Subcutaneous abdominal adipose tissue (tissue), 5 donors: ENCODE data around the gene HECTD4.

Experiments used
- H3K27ac ChIP-seq: one replicate; pipeline ENCODE4 v1.7.0; 2013; ENCODE audit warnings: low read depth, mild to moderate bottlenecking, inconsistent platforms, low read length, moderate library complexity
- H3K27me3 ChIP-seq, 5 donors: one replicate each; pipeline ENCODE4 v1.7.0; 2013; ENCODE audit warnings: low read length in 5 of 5, inconsistent platforms in 1 of 5; ENCODE audit not compliant: control insufficient read depth in 5 of 5, insufficient read depth in 4 of 5
- H3K36me3 ChIP-seq, 5 donors: one replicate each; pipeline ENCODE4 v1.7.0; 2013; ENCODE audit warnings: low read length in 5 of 5; ENCODE audit not compliant: control insufficient read depth in 5 of 5, insufficient read depth in 5 of 5
- H3K4me1 ChIP-seq, 5 donors: one replicate each; pipeline ENCODE4 v1.7.0; 2013; ENCODE audit warnings: low read length in 5 of 5, mild to moderate bottlenecking in 3 of 5, moderate library complexity in 1 of 5; ENCODE audit not compliant: control insufficient read depth in 5 of 5, insufficient read depth in 5 of 5
- H3K4me3 ChIP-seq, 5 donors: one replicate each; pipeline ENCODE4 v1.7.0; 2013; ENCODE audit warnings: low read length in 5 of 5, low read depth in 1 of 5
- H3K9ac ChIP-seq, 5 donors: one replicate each; pipeline ENCODE4 v1.7.0; 2013; ENCODE audit warnings: low read length in 5 of 5, mild to moderate bottlenecking in 4 of 5, moderate library complexity in 3 of 5
- H3K9me3 ChIP-seq, 5 donors: one replicate each; pipeline ENCODE4 v1.7.0; 2013; ENCODE audit warnings: low read length in 5 of 5; ENCODE audit not compliant: control insufficient read depth in 5 of 5
- donor health status: healthy.
- donor health status: healthy.
- donor health status: healthy.
- donor health status: healthy.
- donor health status: healthy.

Gene HECTD4

DNA sequence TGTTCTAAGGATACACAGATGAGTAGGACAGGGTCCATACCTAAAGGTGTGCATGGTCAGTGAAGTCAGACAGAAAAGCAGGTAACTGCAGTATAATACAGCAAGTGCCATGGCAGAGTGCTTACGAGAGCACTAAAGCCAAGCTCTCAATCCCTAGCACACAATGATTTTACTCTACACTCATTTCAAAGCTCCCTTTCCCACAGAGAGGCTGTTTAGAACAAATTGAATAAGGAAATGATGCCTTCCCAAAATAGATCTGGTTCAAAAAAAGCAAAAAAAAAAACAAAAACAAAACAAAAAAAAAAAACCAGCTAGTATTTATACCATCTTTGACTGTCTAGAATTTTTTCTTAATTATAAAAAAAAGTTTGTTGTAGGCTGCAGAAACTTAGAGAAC is 74.1 kb downstream of the HECTD4 start:
- H3K27ac ChIP-seq = no peak overlapping the region
- no peaks in the 10 kb centered on the region for H3K9me3 ChIP-seq
- peaks cover 0 to 7% (median 2%) of the 10 kb centered on the region in 5 donors for H3K4me1 ChIP-seq
- peaks cover 14 to 45% (median 32%) of the 10 kb centered on the region in 5 donors for H3K36me3 ChIP-seq
- no peaks in the 10 kb centered on the region for H3K27me3 ChIP-seq
- H3K9ac ChIP-seq = no peak overlapping the region
- H3K4me3 ChIP-seq = no peak overlapping the region

GRCh38 chr12:112307317-112308011 is 74.8 kb downstream of the HECTD4 start:
- Histone ChIP-seq H3K4me1 (peaks cover 0 to 7% (median 2%) of the 10 kb centered on the region in 5 donors), H3K9ac (no peak overlapping the region), H3K36me3 (peaks cover 14 to 42% (median 27%) of the 10 kb centered on the region in 5 donors)

GRCh38 chr12:112305951-112306350 is 76.3 kb downstream of the HECTD4 start:
- Histone ChIP-seq H3K4me3 (no peak overlapping the region), H3K27ac (no peak overlapping the region), H3K9me3 (no peaks in the 10 kb centered on the region), H3K4me1 (peaks cover 0 to 7% (median 2%) of the 10 kb centered on the region in 5 donors), H3K36me3 (peaks cover 23 to 40% (median 26%) of the 10 kb centered on the region in 5 donors), H3K9ac (no peak overlapping the region), H3K27me3 (no peaks in the 10 kb centered on the region)

More at GRCh38 chr12:112307317-112308011, 74.8 kb downstream of the HECTD4 start:
- H3K9me3 ChIP-seq = no peaks in the 10 kb centered on the region
- H3K27ac ChIP-seq = no peak overlapping the region
- H3K27me3 ChIP-seq = no peaks in the 10 kb centered on the region
- no peak overlapping the region for H3K4me3 ChIP-seq

DNA sequence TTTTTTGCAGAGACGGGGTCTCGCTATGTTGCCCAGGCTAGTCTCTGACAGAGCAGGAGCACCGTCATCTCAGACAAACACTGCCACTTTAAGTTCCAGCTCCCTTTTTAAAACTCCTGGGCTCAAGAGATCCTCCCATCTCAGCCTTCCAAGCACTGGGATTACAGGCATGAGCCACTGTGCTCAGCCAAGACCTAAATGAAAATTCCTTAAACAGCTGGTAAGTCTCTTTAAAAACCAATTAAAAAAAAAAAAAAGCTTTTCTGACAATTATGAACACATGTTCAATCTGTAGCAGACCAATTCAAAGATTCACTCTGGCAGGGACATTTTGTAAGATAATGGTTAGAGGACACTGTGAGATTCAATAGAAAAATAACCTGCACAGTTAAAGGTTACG is 77.8 kb downstream of the HECTD4 start:
- H3K36me3 ChIP-seq = peaks cover 23 to 40% (median 26%) of the 10 kb centered on the region in 5 donors
- peaks cover 0 to 7% (median 2%) of the 10 kb centered on the region in 5 donors for H3K4me1 ChIP-seq
- no peaks in the 10 kb centered on the region for H3K9me3 ChIP-seq
- H3K27ac ChIP-seq = no peak overlapping the region
- H3K4me3 ChIP-seq = no peak overlapping the region
- H3K9ac ChIP-seq = no peak overlapping the region
- H3K27me3 ChIP-seq = no peaks in the 10 kb centered on the region

GRCh38 chr12:112303799-112304198 is 78.4 kb downstream of the HECTD4 start:
- Histone ChIP-seq H3K27ac (no peak overlapping the region), H3K36me3 (peaks cover 18 to 36% (median 24%) of the 10 kb centered on the region in 5 donors)

GRCh38 chr12:112303004-112303403 is 79.2 kb downstream of the HECTD4 start:
- Histone ChIP-seq H3K4me3 (no peak overlapping the region), H3K9me3 (no peaks in the 10 kb centered on the region), H3K27ac (no peak overlapping the region), H3K27me3 (no peaks in the 10 kb centered on the region), H3K9ac (no peak overlapping the region), H3K4me1 (peaks cover 0 to 7% (median 1%) of the 10 kb centered on the region in 5 donors), H3K36me3 (peaks cover 17 to 34% (median 24%) of the 10 kb centered on the region in 5 donors)

More at GRCh38 chr12:112303799-112304198, 78.4 kb downstream of the HECTD4 start:
- Histone ChIP-seq H3K4me1 (peaks cover 0 to 7% (median 2%) of the 10 kb centered on the region in 5 donors), H3K9ac (no peak overlapping the region), H3K4me3 (no peak overlapping the region), H3K27me3 (no peaks in the 10 kb centered on the region), H3K9me3 (no peaks in the 10 kb centered on the region)

- Histone ChIP-seq H3K36me3 (peaks cover 8 to 42% (median 29%) of the 10 kb centered on the region in 5 donors), H3K9ac (no peak overlapping the region), H3K4me1 (no peaks in the 10 kb centered on the region), H3K4me3 (no peak overlapping the region), H3K27ac (no peak overlapping the region), H3K27me3 (no peaks in the 10 kb centered on the region), H3K9me3 (no peaks in the 10 kb centered on the region)
Observed at GRCh38 chr12:112299704-112300103, 82.5 kb downstream of the HECTD4 start.

- H3K36me3 ChIP-seq = peaks cover 9 to 34% (median 27%) of the 10 kb centered on the region in 5 donors
- H3K27me3 ChIP-seq = no peaks in the 10 kb centered on the region
- no peak overlapping the region for H3K27ac ChIP-seq
- no peak overlapping the region for H3K9ac ChIP-seq
- no peak overlapping the region for H3K4me3 ChIP-seq
- H3K4me1 ChIP-seq = no peaks in the 10 kb centered on the region
- H3K9me3 ChIP-seq = no peaks in the 10 kb centered on the region
Observed at GRCh38 chr12:112297188-112297587, 85.0 kb downstream of the HECTD4 start.

DNA sequence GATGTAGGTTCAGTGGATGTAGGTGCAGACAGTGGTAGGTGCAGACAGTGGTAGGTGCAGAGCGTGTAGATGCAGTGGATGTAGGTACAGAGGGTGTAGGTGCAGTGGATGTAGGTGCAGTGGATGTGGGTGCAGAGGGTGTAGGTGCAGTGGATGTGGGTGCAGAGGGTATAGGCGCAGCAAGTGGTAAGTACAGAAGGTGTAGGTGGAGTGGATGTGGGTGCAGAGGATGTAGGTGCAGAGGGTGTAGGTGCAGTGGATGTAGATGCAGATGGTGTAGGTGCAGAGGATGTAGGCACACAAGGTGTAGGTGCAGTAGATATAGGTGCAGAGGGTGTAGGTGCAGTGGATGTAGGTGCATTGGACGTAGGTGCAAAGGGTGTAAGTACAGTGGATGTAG is 86.0 kb downstream of the HECTD4 start:
- Histone ChIP-seq H3K9ac (no peak overlapping the region), H3K4me3 (no peak overlapping the region), H3K27me3 (no peaks in the 10 kb centered on the region), H3K36me3 (peaks cover 11 to 30% (median 22%) of the 10 kb centered on the region in 5 donors), H3K9me3 (no peaks in the 10 kb centered on the region), H3K27ac (no peak overlapping the region), H3K4me1 (no peaks in the 10 kb centered on the region)

DNA sequence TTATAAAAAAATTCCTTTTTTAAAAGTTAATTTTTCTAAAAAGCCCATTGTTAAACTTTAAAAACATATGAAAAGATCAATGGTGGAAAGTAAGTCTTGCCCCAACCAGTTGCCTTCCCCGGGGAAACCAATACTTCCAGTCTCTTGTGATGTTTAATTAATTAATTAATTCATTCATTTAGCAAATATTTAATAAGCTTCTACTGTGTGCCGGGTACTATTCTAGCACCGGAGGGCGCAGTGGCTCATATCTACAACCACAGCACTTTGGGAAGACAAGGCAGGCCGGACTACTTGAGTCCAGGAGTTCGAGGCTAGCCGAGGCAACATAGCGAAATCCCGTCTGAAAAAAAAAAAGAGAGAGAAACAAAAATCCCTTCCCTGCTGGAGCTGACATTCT is 87.4 kb downstream of the HECTD4 start:
- peaks cover 11 to 30% (median 22%) of the 10 kb centered on the region in 5 donors for H3K36me3 ChIP-seq
- no peaks in the 10 kb centered on the region for H3K4me1 ChIP-seq
- H3K4me3 ChIP-seq = no peak overlapping the region
- no peaks in the 10 kb centered on the region for H3K27me3 ChIP-seq
- no peak overlapping the region for H3K9ac ChIP-seq
- H3K9me3 ChIP-seq = no peaks in the 10 kb centered on the region
- H3K27ac ChIP-seq = no peak overlapping the region
